Endothelial cell of umbilical vein (primary cell): ENCODE data around the gene DCUN1D2. TPM values are rescaled to one million over a fixed set of nuclear protein-coding genes. Genes with fewer than 3 reads are reported as not detected.

Experiments
- BruUV-seq: library from RNA; stranded (reverse); fragments of 400-500 nt; replicated peaks from 2 replicates; lab custom pipeline; 2021; lab: Mats Ljungman, UMichigan
- CTCF ChIA-PET: fragments of 300-600, 350-600 bp; sonication (Branson Sonifier 250); formaldehyde crosslinking; loops from one replicate; lab custom pipeline; 2021; ENCODE audit warnings: antibody characterized with exemption, inconsistent platforms; lab: Charles Lee
- POLR2A ChIA-PET: fragments of 300-600, 350-600 bp; sonication (Branson Sonifier 250); formaldehyde crosslinking; loops from one replicate; lab custom pipeline; 2021; ENCODE audit warnings: antibody characterized with exemption, inconsistent platforms; lab: Charles Lee
- DNase-seq: peaks from one replicate; pipeline ENCODE4 v3.0.0-alpha.2; 2011; ENCODE audit warnings: low read depth, low spot score
- FAIRE-seq: peaks from 2 replicates; lab custom pipeline; 2011; peaks lifted over from hg19 to GRCh38; lab: Jason Lieb, UNC
- H2AFZ ChIP-seq: 2 replicates; pipeline ENCODE4 v1.6.0; 2012; ENCODE audit warnings: low read depth, low read length, control low read depth, inconsistent platforms
- H3K27ac ChIP-seq: 2 replicates; pipeline ENCODE4 v1.5.1; 2011; ENCODE audit warnings: low read depth, mild to moderate bottlenecking, control low read depth, low read length, moderate library complexity; ENCODE audit not compliant: insufficient read depth
- H3K27me3 ChIP-seq, 2 experiments: 2 replicates each; pipeline versions ENCODE4 v1.6.0 to v1.6.1; 2011; ENCODE audit warnings: low read length in 2 of 2, mixed read lengths in 1 of 2; ENCODE audit not compliant: control insufficient read depth in 2 of 2, insufficient read depth in 2 of 2
- H3K36me3 ChIP-seq, 2 experiments: 2 replicates in 1 of 2; 3 replicates in 1 of 2; pipeline ENCODE4 v1.5.1; 2011; ENCODE audit warnings: low read length in 2 of 2, mild to moderate bottlenecking in 1 of 2, moderate library complexity in 1 of 2; ENCODE audit not compliant: control insufficient read depth in 2 of 2, insufficient read depth in 2 of 2; ENCODE audit errors: extremely low read depth in 1 of 2
- H3K4me1 ChIP-seq: 3 replicates; pipeline ENCODE4 v1.5.1; 2011; ENCODE audit warnings: mild to moderate bottlenecking, low read length; ENCODE audit not compliant: control insufficient read depth, insufficient read depth; ENCODE audit errors: extremely low read depth
- H3K4me2 ChIP-seq: 2 replicates; pipeline ENCODE4 v1.6.1; 2011; ENCODE audit warnings: low read length, control low read depth, mixed read lengths; ENCODE audit not compliant: insufficient read depth
- H3K4me3 ChIP-seq, 3 experiments: fragments of 200-600 bp in 1 of 3; sonication (generic), shearing (Covaris generic) in 1 of 3; replicated peaks in 1 of 3; 2 replicates each; pipeline ENCODE4 v1.5.1; 2011 to 2016; ENCODE audit warnings: control low read depth in 3 of 3, low read length in 3 of 3, mild to moderate bottlenecking in 2 of 3, inconsistent platforms in 1 of 3, low read depth in 1 of 3, moderate library complexity in 1 of 3; ENCODE audit not compliant: insufficient read depth in 1 of 3
- H3K79me2 ChIP-seq: 2 replicates; pipeline ENCODE4 v1.6.0; 2012; ENCODE audit warnings: low read length, inconsistent platforms; ENCODE audit not compliant: control insufficient read depth, insufficient read depth
- H3K9ac ChIP-seq: replicated peaks from 2 replicates; pipeline ENCODE3; 2011; ENCODE audit warnings: low read length, control low read depth; ENCODE audit not compliant: insufficient read depth; ENCODE audit errors: extremely low read depth
- H3K9me1 ChIP-seq: replicated peaks from 3 replicates; pipeline ENCODE4 v1.6.0; 2011; ENCODE audit warnings: mild to moderate bottlenecking, low read length; ENCODE audit not compliant: control insufficient read depth, insufficient read depth; ENCODE audit errors: extremely low read depth
- H3K9me3 ChIP-seq: replicated peaks from 2 replicates; pipeline ENCODE4 v1.5.1; 2012; ENCODE audit warnings: low read length, inconsistent platforms; ENCODE audit not compliant: control insufficient read depth, insufficient read depth
- H4K20me1 ChIP-seq: replicated peaks from 2 replicates; pipeline ENCODE3; 2011; ENCODE audit warnings: mild to moderate bottlenecking, low read length; ENCODE audit not compliant: control insufficient read depth, insufficient read depth; ENCODE audit errors: extremely low read depth
- CTCF ChIP-seq, 2 donors: IDR thresholded peaks; 1 replicate in 1 of 2; 2 replicates in 1 of 2; pipeline ENCODE4 v1.5.1; 2011; ENCODE audit warnings: low read length in 2 of 2, mild to moderate bottlenecking in 2 of 2, moderate library complexity in 2 of 2, control low read depth in 1 of 2, inconsistent platforms in 1 of 2, low read depth in 1 of 2; ENCODE audit not compliant: insufficient read depth in 1 of 2; ENCODE audit errors: extremely low read depth in 1 of 2
- EZH2 ChIP-seq: IDR thresholded peaks from 2 replicates; pipeline ENCODE4 v1.6.1; 2012; ENCODE audit warnings: borderline replicate concordance, low read depth, mild to moderate bottlenecking, moderate library complexity, low read length, inconsistent platforms; ENCODE audit not compliant: severe bottlenecking
- GATA2 ChIP-seq: IDR thresholded peaks from 2 replicates; pipeline ENCODE4 v1.7.0; 2011; ENCODE audit warnings: low read depth, mild to moderate bottlenecking, moderate library complexity, mixed read lengths, low read length; ENCODE audit not compliant: insufficient read length, insufficient read depth
- JUN ChIP-seq: IDR thresholded peaks from 2 replicates; pipeline ENCODE4 v1.6.1; 2011; ENCODE audit warnings: borderline replicate concordance, low read depth; ENCODE audit not compliant: insufficient read length, insufficient read depth
- MYC ChIP-seq: IDR thresholded peaks from one replicate; pipeline ENCODE4 v1.6.1; 2011; ENCODE audit warnings: mild to moderate bottlenecking, low read depth, low read length
- POLR2A ChIP-seq: IDR thresholded peaks from 2 replicates; pipeline ENCODE4 v1.6.1; 2012; ENCODE audit warnings: low read depth, mild to moderate bottlenecking, control low read depth, low read length
- POLR2AphosphoS5 ChIP-seq: IDR thresholded peaks from 2 replicates; pipeline ENCODE4 v1.6.1; 2012; ENCODE audit warnings: low read depth, mild to moderate bottlenecking, control low read depth, low read length, moderate library complexity; ENCODE audit not compliant: insufficient read depth
- dilution Hi-C: fragments of 300-500 bp; cut with MboI; formaldehyde crosslinking; loops from one replicate; pipeline ENCODE4 v1.15.0; 2019; ENCODE audit warnings: low sequenced_read_pairs; ENCODE audit not compliant: extremely low pct_ligation_motif_present
- intact Hi-C: fragments of 100-400 bp; cut with micrococcal nuclease; formaldehyde crosslinking; loops from one replicate; pipeline ENCODE4 v1.10.0; 2022
- polyA plus RNA-seq, 4 experiments: library from polyadenylated mRNA; depleted of rRNA in 3 of 4; stranded (reverse) in 3 of 4; unstranded in 1 of 4; fragments of >200 nt; gene quantifications; 2 replicates each; pipeline versions ENCODE4 v1.2.1 to v1.2.3, GENCODE V29; 2011 to 2012; ENCODE audit warnings: missing spikeins in 1 of 4
- total RNA-seq: library from RNA; stranded (reverse); gene quantifications from 2 replicates; pipeline ENCODE4 v1.2.3, GENCODE V29; 2021
- TF ChIP-seq, protein P1 (sequence below): IDR thresholded peaks from 2 replicates; pipeline ENCODE4 v1.6.1; 2011; ENCODE audit not compliant: insufficient read depth, insufficient read length

Gene DCUN1D2
- total and polyA plus RNA-seq, 2 donors (not counting 3 experiments of a cell fraction or from before 2014, with no cell fraction given), result 10.5 to 24.9 TPM

GRCh38 chr13:113414335-113414734, 76.2 kb downstream of the DCUN1D2 start:
- CTCF ChIA-PET, result no interaction called here
- Histone ChIP-seq H3K9me1 (no peaks in the 10 kb centered on the region), H3K4me1 (no peaks in the 10 kb centered on the region), H3K36me3 (no peaks in the 10 kb centered on the region), H4K20me1 (no peaks in the 10 kb centered on the region), H3K9me3 (no peaks in the 10 kb centered on the region), H3K27me3 (no peaks in the 10 kb centered on the region), H2AFZ (peak overlapping the region; percentile 20), H3K9ac (no peak overlapping the region), H3K27ac (no peak overlapping the region), H3K79me2 (no peaks in the 10 kb centered on the region), H3K4me3 (no peak overlapping the region), H3K4me2 (no peak overlapping the region)
- intact Hi-C loops (no loop called here), dilution Hi-C loops (no loop called here)
- FAIRE-seq, result no peak
- TF ChIP-seq, protein P1, sequence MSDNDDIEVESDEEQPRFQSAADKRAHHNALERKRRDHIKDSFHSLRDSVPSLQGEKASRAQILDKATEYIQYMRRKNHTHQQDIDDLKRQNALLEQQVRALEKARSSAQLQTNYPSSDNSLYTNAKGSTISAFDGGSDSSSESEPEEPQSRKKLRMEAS, result no peak
- no peak for DNase-seq
- no TSS peak for BruUV-seq
- POLR2A ChIA-PET, result no interaction called here

DNA sequence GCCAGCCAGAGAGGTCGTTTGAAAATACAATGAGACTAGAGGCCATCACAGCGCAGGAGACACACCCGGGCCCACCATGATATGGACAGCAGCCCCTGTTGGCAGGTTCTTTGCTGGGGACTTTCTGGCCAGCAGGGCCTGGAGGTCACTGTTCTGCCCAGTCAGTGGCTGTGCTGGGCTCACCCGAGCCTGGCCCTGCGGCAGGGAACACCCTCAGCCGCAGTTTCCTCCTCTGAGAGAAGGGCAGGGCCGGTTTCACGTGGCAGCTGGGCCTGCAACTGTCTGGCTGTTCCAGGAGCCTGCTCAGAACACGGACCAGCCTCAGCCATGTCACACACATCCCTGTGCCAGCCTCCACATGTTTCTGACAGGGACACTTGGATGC, 76.6 kb downstream of the DCUN1D2 start:
- dilution Hi-C loops, result no loop called here
- Histone ChIP-seq H3K4me2 (no peak overlapping the region), H2AFZ (peak overlapping the region; percentile 20)

More for the DNA sequence above, 76.6 kb downstream of the DCUN1D2 start:
- Histone ChIP-seq H3K9ac (no peak overlapping the region), H4K20me1 (no peaks in the 10 kb centered on the region), H3K9me1 (no peaks in the 10 kb centered on the region), H3K4me3 (no peak overlapping the region), H3K79me2 (no peaks in the 10 kb centered on the region), H3K4me1 (no peaks in the 10 kb centered on the region), H3K27ac (no peak overlapping the region), H3K9me3 (no peaks in the 10 kb centered on the region), H3K36me3 (no peaks in the 10 kb centered on the region), H3K27me3 (no peaks in the 10 kb centered on the region)
- BruUV-seq, result no TSS peak
- intact Hi-C loops, result no loop called here
- ChIA-PET POLR2A (no interaction called here), CTCF (no interaction called here)
- DNase-seq (no peak), FAIRE-seq (no peak)
- TF ChIP-seq, protein P1, result no peak
- TF ChIP-seq POLR2A, result no peak
- TF ChIP-seq CTCF (IDR thresholded peaks at IDR 0.05; ENCODE audit: extremely low read depth in 1 of 2, insufficient read depth in 1 of 2, low read depth in 1 of 2, low read length in 2 of 2), result no peak
- no peak for TF ChIP-seq POLR2AphosphoS5
- no peak for TF ChIP-seq MYC
- TF ChIP-seq JUN, result no peak
- TF ChIP-seq EZH2, result no peak
- no peak for TF ChIP-seq GATA2
